HL-60 (cell line): ENCODE measurements around the gene C6orf132.

Experiments used
- CTCF ChIP-seq: IDR thresholded peaks from one replicate; pipeline ENCODE4 v1.5.1; 2011; ENCODE audit warnings: low read length, control low read depth, inconsistent platforms; ENCODE audit not compliant: insufficient read depth
- GABPA ChIP-seq: IDR thresholded peaks from 2 replicates; pipeline ENCODE4 v1.6.1; 2012; ENCODE audit warnings: low read depth
- POLR2AphosphoS5 ChIP-seq: IDR thresholded peaks from 2 replicates; pipeline ENCODE4 v1.6.1; 2012; ENCODE audit warnings: low read depth
- REST ChIP-seq: IDR thresholded peaks from 2 replicates; pipeline ENCODE4 v1.6.1; 2012; ENCODE audit warnings: low read depth; ENCODE audit not compliant: insufficient replicate concordance
- SPI1 ChIP-seq: IDR thresholded peaks from 2 replicates; pipeline ENCODE4 v1.6.1; 2012; ENCODE audit warnings: low read depth, mild to moderate bottlenecking, borderline replicate concordance

DNA sequence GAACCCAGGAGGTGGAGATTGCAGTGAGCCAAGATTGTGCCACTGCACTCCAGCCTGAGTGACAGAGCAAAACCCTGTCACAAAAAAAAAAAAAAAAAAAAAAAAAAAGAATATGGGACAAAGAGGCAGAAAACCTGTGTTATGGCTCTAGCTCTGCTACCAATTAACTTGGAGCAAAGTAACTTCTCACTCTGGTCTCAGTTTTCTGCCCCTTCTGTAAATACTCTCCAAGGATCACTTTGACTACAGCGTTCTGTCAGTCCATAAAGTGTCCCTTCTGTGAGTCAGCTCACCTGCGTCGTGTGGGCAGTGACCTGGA lies 24.6 kb downstream of the C6orf132 start:
- no peak for TF ChIP-seq CTCF
- TF ChIP-seq POLR2AphosphoS5, result no peak
- no peak for TF ChIP-seq GABPA
- TF ChIP-seq REST, result no peak
- no peak for TF ChIP-seq SPI1
